Liver (tissue), 9 donors: ENCODE measurements around the gene S100Z. TPM values are rescaled to one million over a fixed set of nuclear protein-coding genes. Genes with fewer than 3 reads are reported as not detected.
A peak's percentile ranks its signal among the peaks of the same experiment; 100 is the strongest.

Source experiments
- DNase-seq: peaks from one replicate; pipeline ENCODE4 v3.0.0-alpha.2; 2017; ENCODE audit warnings: low spot score
- H3K27ac ChIP-seq, 2 donors: one replicate each; pipeline ENCODE4 v1.7.0; 2013; ENCODE audit warnings: inconsistent platforms in 2 of 2, low read length in 2 of 2, control low read depth in 1 of 2, low read depth in 1 of 2, mild to moderate bottlenecking in 1 of 2
- H3K27me3 ChIP-seq, 4 donors: one replicate each; pipeline versions ENCODE4 v1.6.1 to v1.7.0; 2013; ENCODE audit warnings: low read length in 3 of 4, inconsistent platforms in 1 of 4, mild to moderate bottlenecking in 1 of 4, moderate library complexity in 1 of 4; ENCODE audit not compliant: control insufficient read depth in 4 of 4, insufficient read depth in 4 of 4
- H3K36me3 ChIP-seq, 4 donors: one replicate each; pipeline versions ENCODE4 v1.6.1 to v1.7.0; 2013; ENCODE audit warnings: low read length in 3 of 4, mild to moderate bottlenecking in 3 of 4, low read depth in 1 of 4, moderate library complexity in 1 of 4; ENCODE audit not compliant: control insufficient read depth in 4 of 4, insufficient read depth in 3 of 4
- H3K4me1 ChIP-seq, 4 donors: one replicate each; pipeline versions ENCODE4 v1.6.1 to v1.7.0; 2013; ENCODE audit warnings: low read length in 3 of 4, mild to moderate bottlenecking in 3 of 4, moderate library complexity in 1 of 4; ENCODE audit not compliant: control insufficient read depth in 4 of 4, insufficient read depth in 4 of 4
- H3K4me3 ChIP-seq, 3 donors: one replicate each; pipeline versions ENCODE4 v1.6.1 to v1.7.0; 2013; ENCODE audit warnings: low read length in 3 of 3, control low read depth in 1 of 3, low read depth in 1 of 3, mild to moderate bottlenecking in 1 of 3
- H3K9ac ChIP-seq, 2 donors: one replicate each; pipeline ENCODE4 v1.7.0; 2013; ENCODE audit warnings: low read length in 2 of 2, mild to moderate bottlenecking in 2 of 2, moderate library complexity in 2 of 2, control low read depth in 1 of 2, low read depth in 1 of 2
- H3K9me3 ChIP-seq, 4 donors: one replicate each; pipeline versions ENCODE4 v1.6.1 to v1.7.0; 2013; ENCODE audit warnings: low read length in 3 of 4; ENCODE audit not compliant: control insufficient read depth in 4 of 4
- EGR1 ChIP-seq, 2 donors: IDR thresholded peaks; 2 replicates each; pipeline ENCODE4 v1.6.1; 2016 to 2018; ENCODE audit warnings: antibody characterized with exemption in 2 of 2, low read depth in 2 of 2
- FOXA1 ChIP-seq: IDR thresholded peaks from 2 replicates; pipeline ENCODE4 v1.6.1; 2016; ENCODE audit warnings: antibody characterized with exemption
- FOXA2 ChIP-seq: IDR thresholded peaks from 2 replicates; pipeline ENCODE4 v1.6.1; 2016; ENCODE audit warnings: antibody characterized with exemption
- GABPA ChIP-seq, 2 donors: IDR thresholded peaks in 1 of 2; conservative IDR thresholded peaks in 1 of 2; 2 replicates each; pipeline ENCODE4 v1.6.1; 2016; ENCODE audit warnings: antibody characterized with exemption in 2 of 2, mild to moderate bottlenecking in 1 of 2, moderate library complexity in 1 of 2
- HNF4A ChIP-seq, 2 donors: conservative IDR thresholded peaks; 2 replicates each; pipeline ENCODE4 v1.6.1; 2016; ENCODE audit warnings: antibody characterized with exemption in 2 of 2, mild to moderate bottlenecking in 2 of 2
- JUND ChIP-seq, 2 donors: IDR thresholded peaks; 2 replicates each; pipeline ENCODE4 v1.6.1; 2016; ENCODE audit warnings: antibody characterized with exemption in 2 of 2
- MAX ChIP-seq: IDR thresholded peaks from 2 replicates; pipeline ENCODE4 v1.6.1; 2016; ENCODE audit warnings: antibody characterized with exemption
- NR2F2 ChIP-seq: IDR thresholded peaks from 2 replicates; pipeline ENCODE4 v1.6.1; 2016; ENCODE audit warnings: antibody characterized with exemption
- RAD21 ChIP-seq, 2 donors: IDR thresholded peaks; 2 replicates each; pipeline ENCODE4 v1.6.1; 2016; ENCODE audit warnings: antibody characterized with exemption in 2 of 2, mild to moderate bottlenecking in 2 of 2
- REST ChIP-seq: IDR thresholded peaks from 2 replicates; pipeline ENCODE4 v1.6.1; 2016; ENCODE audit warnings: antibody characterized with exemption, mild to moderate bottlenecking
- RXRA ChIP-seq, 2 donors: IDR thresholded peaks; 2 replicates each; pipeline ENCODE4 v1.6.1; 2017 to 2018; ENCODE audit warnings: antibody characterized with exemption in 2 of 2, mild to moderate bottlenecking in 1 of 2
- SP1 ChIP-seq: IDR thresholded peaks from 2 replicates; pipeline ENCODE4 v1.6.1; 2018; ENCODE audit warnings: antibody characterized with exemption, mild to moderate bottlenecking
- YY1 ChIP-seq: IDR thresholded peaks from 2 replicates; pipeline ENCODE4 v1.6.1; 2016; ENCODE audit warnings: antibody characterized with exemption, mild to moderate bottlenecking
- WGBS: extraction: QIAGEN DNeasy Blood & Tissue Kit; methylation state at CpG from one replicate; pipeline ENCODE4 v1.1.7; 2013; 5-methylcytosine and 5-hydroxymethylcytosine counted together
- polyA plus RNA-seq, 2 donors: library from polyadenylated mRNA; stranded (reverse) in 1 of 2; unstranded in 1 of 2; fragments of 200-250 nt in 1 of 2; fragments of >200 nt in 1 of 2; fragmentation: Nextera tagmentation in 1 of 2; extraction: Ambion mirVana in 1 of 2; gene quantifications; one replicate each; pipeline versions ENCODE4 v1.2.1 to v1.2.3, GENCODE V29; 2013 to 2015
- total RNA-seq, 2 donors: library from RNA; depleted of rRNA; stranded (reverse); fragments of >200 nt; gene quantifications; one replicate each; pipeline ENCODE4 v1.2.3, GENCODE V29; 2014
- TF ChIP-seq, protein P1 (sequence below): IDR thresholded peaks from 2 replicates; pipeline ENCODE4 v1.6.1; 2016; ENCODE audit warnings: antibody characterized with exemption
- TF ChIP-seq, protein P2 (sequence below): IDR thresholded peaks from 2 replicates; pipeline ENCODE4 v1.6.1; 2016; ENCODE audit warnings: antibody characterized with exemption
- donor health status: healthy.
- donor health status: healthy.
- donor health status: healthy.
- donor health status: healthy.
- donor health status: healthy.

Gene S100Z
- total and polyA plus RNA-seq, 4 donors, result 0.05 to 0.33 (median 0.33) TPM; not detected in 1

- Histone ChIP-seq H3K4me3 (no peak overlapping the region), H3K27ac (peak overlapping the region; percentile 31 to 46), H3K27me3 (peaks cover 0 to 5% (median 2%) of the 10 kb centered on the region in 4 donors), H3K9ac (peak overlapping the region in 1 of 2 donors; percentile 31), H3K36me3 (no peaks in the 10 kb centered on the region), H3K9me3 (no peaks in the 10 kb centered on the region), H3K4me1 (peaks cover 3 to 5% (median 4%) of the 10 kb centered on the region in 4 donors)
- WGBS, result 76% methylated on average over 5 of the region's 5 CpGs
- DNase-seq, result no peak
- TF ChIP-seq FOXA1 (no peak), SP1 (no peak), JUND (IDR thresholded peaks at IDR 0.05) (peak in 1 of 2 donors; percentile 50)
Observed at GRCh38 chr5:76958991-76959767, 109.4 kb downstream of the S100Z start.

- Histone ChIP-seq H3K4me3 (no peak overlapping the region), H3K9me3 (no peaks in the 10 kb centered on the region), H3K27me3 (peaks cover 0 to 3% (median 0%) of the 10 kb centered on the region in 4 donors), H3K9ac (no peak overlapping the region), H3K27ac (peak overlapping the region; percentile 31 to 37), H3K36me3 (no peaks in the 10 kb centered on the region), H3K4me1 (no peaks in the 10 kb centered on the region)
- DNase-seq, result no peak
- WGBS, result 74% methylated on average over 3 of the region's 3 CpGs
- no peak for TF ChIP-seq HNF4A (conservative IDR thresholded peaks at IDR 0.05)
- no peak for TF ChIP-seq GABPA (IDR thresholded peaks at IDR 0.05 in 1 of 2, conservative IDR thresholded peaks at IDR 0.05 in 1 of 2)
- no peak for TF ChIP-seq JUND (IDR thresholded peaks at IDR 0.05)
- TF ChIP-seq NR2F2, result no peak
- TF ChIP-seq FOXA2, result no peak
- no peak for TF ChIP-seq REST
- TF ChIP-seq EGR1 (IDR thresholded peaks at IDR 0.05; ENCODE audit: low read depth in 2 of 2), result no peak
- TF ChIP-seq YY1, result no peak
- TF ChIP-seq FOXA1, result no peak
- TF ChIP-seq RAD21 (IDR thresholded peaks at IDR 0.05), result no peak
- no peak for TF ChIP-seq MAX
- no peak for TF ChIP-seq RXRA (IDR thresholded peaks at IDR 0.05)
- TF ChIP-seq, protein P1, sequence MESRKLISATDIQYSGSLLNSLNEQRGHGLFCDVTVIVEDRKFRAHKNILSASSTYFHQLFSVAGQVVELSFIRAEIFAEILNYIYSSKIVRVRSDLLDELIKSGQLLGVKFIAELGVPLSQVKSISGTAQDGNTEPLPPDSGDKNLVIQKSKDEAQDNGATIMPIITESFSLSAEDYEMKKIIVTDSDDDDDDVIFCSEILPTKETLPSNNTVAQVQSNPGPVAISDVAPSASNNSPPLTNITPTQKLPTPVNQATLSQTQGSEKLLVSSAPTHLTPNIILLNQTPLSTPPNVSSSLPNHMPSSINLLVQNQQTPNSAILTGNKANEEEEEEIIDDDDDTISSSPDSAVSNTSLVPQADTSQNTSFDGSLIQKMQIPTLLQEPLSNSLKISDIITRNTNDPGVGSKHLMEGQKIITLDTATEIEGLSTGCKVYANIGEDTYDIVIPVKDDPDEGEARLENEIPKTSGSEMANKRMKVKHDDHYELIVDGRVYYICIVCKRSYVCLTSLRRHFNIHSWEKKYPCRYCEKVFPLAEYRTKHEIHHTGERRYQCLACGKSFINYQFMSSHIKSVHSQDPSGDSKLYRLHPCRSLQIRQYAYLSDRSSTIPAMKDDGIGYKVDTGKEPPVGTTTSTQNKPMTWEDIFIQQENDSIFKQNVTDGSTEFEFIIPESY, result no peak
- TF ChIP-seq, protein P2, sequence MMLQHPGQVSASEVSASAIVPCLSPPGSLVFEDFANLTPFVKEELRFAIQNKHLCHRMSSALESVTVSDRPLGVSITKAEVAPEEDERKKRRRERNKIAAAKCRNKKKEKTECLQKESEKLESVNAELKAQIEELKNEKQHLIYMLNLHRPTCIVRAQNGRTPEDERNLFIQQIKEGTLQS, result no peak
Observed at GRCh38 chr5:76960004-76960625, 110.3 kb downstream of the S100Z start.
